SK-N-SH (cell line): ENCODE data around the gene OCIAD2. TPM values are rescaled to one million over a fixed set of nuclear protein-coding genes. Genes with fewer than 3 reads are reported as not detected.
"Not testable (repeated sequence)": the region's sequence is repeated elsewhere in the genome, so short reads cannot be mapped to it uniquely, and the experiment has no call there.

Experiments used
- CTCF ChIA-PET: fragments of 300-600, 350-600 bp; formaldehyde crosslinking; extraction: SDS; loops from one replicate; lab custom pipeline; 2021; lab: Yijun Ruan, JAX
- POLR2A ChIA-PET: fragments of 350-600 bp; sonication (Branson Sonifier 250); formaldehyde crosslinking; extraction: SDS; loops from one replicate; lab custom pipeline; 2020; ENCODE audit warnings: antibody characterized with exemption, inconsistent platforms; lab: Yijun Ruan, JAX
- DNase-seq: peaks from one replicate; pipeline ENCODE4 v3.0.0; 2012
- H2AFZ ChIP-seq: fragments of 200-600 bp; sonication (generic); 2 replicates; pipeline ENCODE4 v1.8.1; 2016; ENCODE audit warnings: antibody characterized with exemption, mild to moderate bottlenecking, low read depth
- H3F3A ChIP-seq: fragments of 200-600 bp; sonication (generic); replicated peaks from 2 replicates; pipeline ENCODE3; 2016; ENCODE audit warnings: antibody characterized with exemption, mild to moderate bottlenecking; ENCODE audit not compliant: insufficient read depth
- H3K27ac ChIP-seq, 2 experiments: fragments of 200-500 bp in 1 of 2; fragments of 200-600 bp in 1 of 2; sonication (Bioruptor generic) in 1 of 2; sonication (generic), shearing (Covaris generic) in 1 of 2; 2 replicates each; pipeline versions ENCODE4 v1.5.1 to v1.6.1; 2014 to 2016; ENCODE audit warnings: low read depth in 2 of 2, inconsistent platforms in 1 of 2, low read length in 1 of 2, mild to moderate bottlenecking in 1 of 2, mixed read lengths in 1 of 2
- H3K27me3 ChIP-seq: fragments of 200-600 bp; sonication (generic), shearing (Covaris generic); 2 replicates; pipeline ENCODE4 v1.6.1; 2016; ENCODE audit warnings: mixed run types; ENCODE audit not compliant: insufficient read depth
- H3K36me3 ChIP-seq, 2 experiments: fragments of 200-500 bp in 1 of 2; fragments of 200-600 bp in 1 of 2; sonication (Bioruptor generic) in 1 of 2; sonication (generic) in 1 of 2; replicated peaks in 1 of 2; 2 replicates each; pipeline versions ENCODE3 to v1.5.1; 2014 to 2016; ENCODE audit warnings: low read length in 1 of 2, mild to moderate bottlenecking in 1 of 2; ENCODE audit not compliant: insufficient read depth in 2 of 2, control insufficient read depth in 1 of 2
- H3K4me1 ChIP-seq, 2 experiments: fragments of 200-500 bp in 1 of 2; fragments of 200-600 bp in 1 of 2; sonication (Bioruptor generic) in 1 of 2; sonication (generic), shearing (Covaris generic) in 1 of 2; 2 replicates each; pipeline versions ENCODE4 v1.5.1 to v1.6.1; 2014 to 2016; ENCODE audit warnings: low read depth in 1 of 2, low read length in 1 of 2, mixed run types in 1 of 2; ENCODE audit not compliant: insufficient read depth in 2 of 2, control insufficient read depth in 1 of 2
- H3K4me2 ChIP-seq: fragments of 200-600 bp; sonication (generic), shearing (Covaris generic); 2 replicates; pipeline ENCODE4 v1.6.1; 2017; ENCODE audit warnings: mixed run types
- H3K4me3 ChIP-seq, 2 experiments: fragments of 200-500 bp in 1 of 2; fragments of 200-600 bp in 1 of 2; sonication (Bioruptor generic) in 1 of 2; sonication (generic), shearing (Covaris generic) in 1 of 2; 2 replicates each; pipeline versions ENCODE4 v1.5.1 to v1.8.1; 2014 to 2016; ENCODE audit warnings: low read depth in 2 of 2, inconsistent platforms in 1 of 2, low read length in 1 of 2, mild to moderate bottlenecking in 1 of 2, mixed read lengths in 1 of 2, moderate library complexity in 1 of 2
- H3K79me2 ChIP-seq: fragments of 200-600 bp; sonication (generic); 2 replicates; pipeline ENCODE4 v1.8.1; 2017; ENCODE audit warnings: mild to moderate bottlenecking; ENCODE audit not compliant: insufficient read depth
- H3K9ac ChIP-seq: fragments of 200-600 bp; sonication (generic); 2 replicates; pipeline ENCODE4 v1.6.1; 2017; ENCODE audit warnings: mixed run types
- H3K9me2 ChIP-seq: fragments of 200-600 bp; sonication (generic); 2 replicates; pipeline ENCODE4 v1.6.1; 2017; ENCODE audit warnings: mixed run types
- H3K9me3 ChIP-seq: fragments of 200-600 bp; sonication (generic); 2 replicates; pipeline ENCODE4 v1.6.1; 2017; ENCODE audit warnings: mixed run types, mild to moderate bottlenecking, moderate library complexity
- H4K20me1 ChIP-seq: fragments of 200-600 bp; sonication (generic); 2 replicates; pipeline ENCODE4 v1.6.1; 2017; ENCODE audit warnings: mild to moderate bottlenecking, mixed run types; ENCODE audit not compliant: insufficient read depth
- CHD2 ChIP-seq: fragments of 150-350 bp; IDR thresholded peaks from 2 replicates; pipeline ENCODE4 v1.6.1; 2018; ENCODE audit warnings: low read length; ENCODE audit not compliant: partially characterized antibody
- EP300 ChIP-seq, 2 experiments: IDR thresholded peaks; 2 replicates each; pipeline versions ENCODE4 v1.4.0 to v1.6.1; 2012; ENCODE audit warnings: borderline replicate concordance in 1 of 2, low read depth in 1 of 2, low read length in 1 of 2
- FOSL2 ChIP-seq: IDR thresholded peaks from 2 replicates; pipeline ENCODE4 v1.4.0; 2012; ENCODE audit warnings: low read depth, mild to moderate bottlenecking, moderate library complexity, borderline replicate concordance
- FOXJ3 ChIP-seq: sonication (generic); formaldehyde crosslinking; IDR thresholded peaks from 2 replicates; pipeline ENCODE4 v1.5.1; 2020; ENCODE audit warnings: mild to moderate bottlenecking, missing genetic modification reagents
- FOXM1 ChIP-seq: IDR thresholded peaks from 2 replicates; pipeline ENCODE4 v1.4.0; 2012; ENCODE audit warnings: low read depth, mild to moderate bottlenecking
- GATA2 ChIP-seq: sonication (generic); formaldehyde crosslinking; IDR thresholded peaks from 2 replicates; pipeline ENCODE4 v1.5.0; 2020; ENCODE audit warnings: mild to moderate bottlenecking, missing genetic modification reagents
- MEF2A ChIP-seq: IDR thresholded peaks from 2 replicates; pipeline ENCODE4 v1.4.0; 2012; ENCODE audit warnings: low read depth, borderline replicate concordance
- MXI1 ChIP-seq: IDR thresholded peaks from 2 replicates; pipeline ENCODE4 v1.6.1; 2012; ENCODE audit warnings: mild to moderate bottlenecking, low read depth, low read length, improper control_type of control experiment
- RAD21 ChIP-seq: IDR thresholded peaks from 2 replicates; pipeline ENCODE4 v1.6.1; 2012; ENCODE audit warnings: mild to moderate bottlenecking, low read length
- RXRA ChIP-seq: IDR thresholded peaks from 2 replicates; pipeline ENCODE4 v1.4.0; 2012; ENCODE audit warnings: low read depth, mild to moderate bottlenecking, borderline replicate concordance
- SMC3 ChIP-seq: IDR thresholded peaks from 2 replicates; pipeline ENCODE4 v1.6.1; 2012; ENCODE audit warnings: low read depth, low read length, improper control_type of control experiment
- TCF12 ChIP-seq: IDR thresholded peaks from 2 replicates; pipeline ENCODE4 v1.4.0; 2012
- WGBS: methylation state at CpG from one replicate; pipeline ENCODE4 v1.1.6; 2017; ENCODE audit warnings: low lambda C conversion rate; 5-methylcytosine and 5-hydroxymethylcytosine counted together
- polyA plus RNA-seq, 3 experiments: library from polyadenylated mRNA; depleted of rRNA; stranded (reverse); fragments of >200 nt; gene quantifications; 2 replicates each; pipeline ENCODE4 v1.2.3, GENCODE V29; 2012
- TF ChIP-seq, protein P1 (sequence below): fragments of 200-600 bp; sonication (generic); IDR thresholded peaks from 2 replicates; pipeline ENCODE4 v1.6.1; 2017; ENCODE audit warnings: antibody characterized with exemption, mild to moderate bottlenecking, moderate library complexity
- TF ChIP-seq, protein P2 (sequence below): IDR thresholded peaks from 2 replicates; pipeline ENCODE4 v1.6.1; 2012; ENCODE audit warnings: mild to moderate bottlenecking, low read depth, low read length, moderate library complexity

The OCIAD2 gene
- polyA plus RNA-seq, 1 of the 3 experiments (the other 2 are of a cell fraction) = 387 TPM

GRCh38 chr4:48898733-48899431 lies 7.7 kb downstream of the OCIAD2 start (continued):
- TF ChIP-seq MXI1 (no peak), SMC3 (no peak), FOXM1 (no peak)
- TF ChIP-seq, all 33 proteins: peak for 6

GRCh38 chr4:48896845-48897244 lies 9.7 kb downstream of the OCIAD2 start:
- Histone ChIP-seq H3K4me2 (no peak overlapping the region), H3F3A (peaks cover 29% of the 10 kb centered on the region), H3K79me2 (peaks cover 28% of the 10 kb centered on the region; the same call in 1 of the 2 replicates)
- WGBS = 97% methylated on average over 3 of the region's 3 CpGs
- TF ChIP-seq CHD2 (no peak), EP300 (IDR thresholded peaks at IDR 0.05; ENCODE audit: borderline replicate concordance in 1 of 2, low read depth in 1 of 2, low read length in 1 of 2) (no peak), SMC3 (no peak), MEF2A (no peak), FOSL2 (no peak)
- TF ChIP-seq, all 33 proteins: peak for 0
- no peak for DNase-seq
- H4K20me1 ChIP-seq = no peaks in the 10 kb centered on the region
- H3K4me3 ChIP-seq = no peak overlapping the region
- H3K9ac ChIP-seq = no peak overlapping the region
- peaks cover 2 to 14% of the 10 kb centered on the region in 2 experiments; a peak in 3 of 4 replicates for H3K4me1 ChIP-seq
- no peaks in the 10 kb centered on the region for H3K9me2 ChIP-seq
- H3K27me3 ChIP-seq = no peaks in the 10 kb centered on the region
- peaks cover 68 to 72% of the 10 kb centered on the region in 2 experiments for H3K36me3 ChIP-seq
- POLR2A ChIA-PET = no interaction called here
- H2AFZ ChIP-seq = no peak overlapping the region
- H3K27ac ChIP-seq = no peak overlapping the region
- no peaks in the 10 kb centered on the region for H3K9me3 ChIP-seq
- CTCF ChIA-PET = no interaction called here

DNA sequence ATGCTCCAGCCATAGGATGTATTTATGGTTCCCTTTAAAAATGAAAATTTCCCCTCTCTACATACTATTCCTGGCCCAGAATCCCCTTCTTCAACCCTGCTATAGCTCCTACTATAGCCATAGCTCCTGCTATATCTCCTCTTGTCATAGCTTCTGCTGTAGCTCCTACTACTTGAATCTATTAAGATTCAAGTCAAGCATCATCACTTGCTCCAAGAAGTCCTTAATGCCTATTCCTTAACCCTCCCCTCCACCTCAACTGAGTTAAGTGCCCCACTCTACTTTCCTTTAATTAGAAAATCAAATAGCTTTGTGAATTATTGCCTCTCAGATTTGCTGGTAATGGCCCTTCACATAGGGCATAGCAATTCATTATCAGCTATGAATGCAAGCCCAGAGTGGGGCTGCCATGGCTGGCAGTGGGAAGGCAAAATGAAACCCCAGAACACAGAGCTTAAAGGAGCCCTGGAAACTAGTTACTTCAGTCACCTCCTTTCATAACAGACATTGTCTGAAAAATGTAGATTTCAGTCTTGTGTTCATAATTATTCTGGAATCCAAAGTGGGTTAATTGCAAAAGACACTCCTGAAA lies 15.4 kb downstream of the OCIAD2 start:
- no peak for TF ChIP-seq RAD21
- no peak for TF ChIP-seq MEF2A
- TF ChIP-seq CHD2 = no peak
- TF ChIP-seq MXI1 = no peak
- no peak for TF ChIP-seq RXRA
- no peak for TF ChIP-seq GATA2 (CRISPR knock-in tag)
- TF ChIP-seq FOSL2 = no peak
- TF ChIP-seq, protein P1, sequence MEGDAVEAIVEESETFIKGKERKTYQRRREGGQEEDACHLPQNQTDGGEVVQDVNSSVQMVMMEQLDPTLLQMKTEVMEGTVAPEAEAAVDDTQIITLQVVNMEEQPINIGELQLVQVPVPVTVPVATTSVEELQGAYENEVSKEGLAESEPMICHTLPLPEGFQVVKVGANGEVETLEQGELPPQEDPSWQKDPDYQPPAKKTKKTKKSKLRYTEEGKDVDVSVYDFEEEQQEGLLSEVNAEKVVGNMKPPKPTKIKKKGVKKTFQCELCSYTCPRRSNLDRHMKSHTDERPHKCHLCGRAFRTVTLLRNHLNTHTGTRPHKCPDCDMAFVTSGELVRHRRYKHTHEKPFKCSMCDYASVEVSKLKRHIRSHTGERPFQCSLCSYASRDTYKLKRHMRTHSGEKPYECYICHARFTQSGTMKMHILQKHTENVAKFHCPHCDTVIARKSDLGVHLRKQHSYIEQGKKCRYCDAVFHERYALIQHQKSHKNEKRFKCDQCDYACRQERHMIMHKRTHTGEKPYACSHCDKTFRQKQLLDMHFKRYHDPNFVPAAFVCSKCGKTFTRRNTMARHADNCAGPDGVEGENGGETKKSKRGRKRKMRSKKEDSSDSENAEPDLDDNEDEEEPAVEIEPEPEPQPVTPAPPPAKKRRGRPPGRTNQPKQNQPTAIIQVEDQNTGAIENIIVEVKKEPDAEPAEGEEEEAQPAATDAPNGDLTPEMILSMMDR = no peak
- no peak for TF ChIP-seq FOXJ3
- TF ChIP-seq TCF12 = no peak
- TF ChIP-seq, protein P2, sequence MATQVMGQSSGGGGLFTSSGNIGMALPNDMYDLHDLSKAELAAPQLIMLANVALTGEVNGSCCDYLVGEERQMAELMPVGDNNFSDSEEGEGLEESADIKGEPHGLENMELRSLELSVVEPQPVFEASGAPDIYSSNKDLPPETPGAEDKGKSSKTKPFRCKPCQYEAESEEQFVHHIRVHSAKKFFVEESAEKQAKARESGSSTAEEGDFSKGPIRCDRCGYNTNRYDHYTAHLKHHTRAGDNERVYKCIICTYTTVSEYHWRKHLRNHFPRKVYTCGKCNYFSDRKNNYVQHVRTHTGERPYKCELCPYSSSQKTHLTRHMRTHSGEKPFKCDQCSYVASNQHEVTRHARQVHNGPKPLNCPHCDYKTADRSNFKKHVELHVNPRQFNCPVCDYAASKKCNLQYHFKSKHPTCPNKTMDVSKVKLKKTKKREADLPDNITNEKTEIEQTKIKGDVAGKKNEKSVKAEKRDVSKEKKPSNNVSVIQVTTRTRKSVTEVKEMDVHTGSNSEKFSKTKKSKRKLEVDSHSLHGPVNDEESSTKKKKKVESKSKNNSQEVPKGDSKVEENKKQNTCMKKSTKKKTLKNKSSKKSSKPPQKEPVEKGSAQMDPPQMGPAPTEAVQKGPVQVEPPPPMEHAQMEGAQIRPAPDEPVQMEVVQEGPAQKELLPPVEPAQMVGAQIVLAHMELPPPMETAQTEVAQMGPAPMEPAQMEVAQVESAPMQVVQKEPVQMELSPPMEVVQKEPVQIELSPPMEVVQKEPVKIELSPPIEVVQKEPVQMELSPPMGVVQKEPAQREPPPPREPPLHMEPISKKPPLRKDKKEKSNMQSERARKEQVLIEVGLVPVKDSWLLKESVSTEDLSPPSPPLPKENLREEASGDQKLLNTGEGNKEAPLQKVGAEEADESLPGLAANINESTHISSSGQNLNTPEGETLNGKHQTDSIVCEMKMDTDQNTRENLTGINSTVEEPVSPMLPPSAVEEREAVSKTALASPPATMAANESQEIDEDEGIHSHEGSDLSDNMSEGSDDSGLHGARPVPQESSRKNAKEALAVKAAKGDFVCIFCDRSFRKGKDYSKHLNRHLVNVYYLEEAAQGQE = no peak
- Histone ChIP-seq H4K20me1 (no peaks in the 10 kb centered on the region), H2AFZ (no peak overlapping the region), H3K27ac (no peak overlapping the region), H3K4me3 (no peak overlapping the region), H3K9me3 (no peaks in the 10 kb centered on the region), H3K79me2 (peaks cover under 1% of the 10 kb centered on the region; the same call in 1 of the 2 replicates), H3K36me3 (peaks cover 44 to 67% of the 10 kb centered on the region in 2 experiments), H3K4me1 (no peaks in the 10 kb centered on the region), H3K27me3 (no peaks in the 10 kb centered on the region), H3F3A (peaks cover 5% of the 10 kb centered on the region), H3K4me2 (no peak overlapping the region), H3K9me2 (no peaks in the 10 kb centered on the region), H3K9ac (no peak overlapping the region)
- CTCF ChIA-PET = no interaction called here
- DNase-seq = no peak
- POLR2A ChIA-PET = no interaction called here

DNA sequence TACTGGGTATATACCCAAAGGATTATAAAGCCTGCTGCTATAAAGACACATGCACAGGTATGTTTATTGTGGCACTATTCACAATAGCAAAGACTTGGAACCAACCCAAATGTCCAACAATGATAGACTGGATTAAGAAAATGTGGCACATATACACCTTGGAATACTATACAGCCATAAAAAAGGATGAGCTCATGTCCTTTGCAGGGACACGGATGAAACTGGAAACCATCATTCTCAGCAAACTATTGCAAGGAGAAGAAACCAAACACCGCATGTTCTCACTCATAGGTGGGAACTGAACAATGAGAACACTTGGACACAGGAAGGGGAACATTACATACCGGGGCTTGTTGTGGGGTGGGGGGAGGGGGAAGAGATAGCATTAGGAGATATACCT lies 16.8 kb downstream of the OCIAD2 start:
- POLR2A ChIA-PET, H2AFZ ChIP-seq, CTCF ChIA-PET, H3K4me2 ChIP-seq, DNase-seq, H3K27ac ChIP-seq, H4K20me1 ChIP-seq, H3F3A ChIP-seq, H3K9me2 ChIP-seq, H3K4me3 ChIP-seq, H3K9me3 ChIP-seq, H3K27me3 ChIP-seq, H3K4me1 ChIP-seq, H3K79me2 ChIP-seq, H3K9ac ChIP-seq: not testable (repeated sequence)
- WGBS = 86% methylated on average over 3 of the region's 3 CpGs
- peaks cover 36 to 54% of the 10 kb centered on the region in 2 experiments for H3K36me3 ChIP-seq
